Adipocyte (in vitro differentiated cells): ENCODE measurements around the gene VSX1.

Experiments used
- DNase-seq: peaks from one replicate; pipeline ENCODE4 v3.0.0-alpha.2; 2015; ENCODE audit warnings: low read depth
- H3K27me3 ChIP-seq: replicated peaks from 2 replicates; pipeline ENCODE4 v1.7.0; 2013; ENCODE audit warnings: mild to moderate bottlenecking, low read length, moderate library complexity; ENCODE audit not compliant: control insufficient read depth, insufficient read depth
- H3K36me3 ChIP-seq: 2 replicates; pipeline ENCODE4 v1.7.0; 2013; ENCODE audit warnings: low read length, mild to moderate bottlenecking, moderate library complexity; ENCODE audit not compliant: control insufficient read depth, insufficient read depth, severe bottlenecking
- H3K4me1 ChIP-seq: 2 replicates; pipeline ENCODE4 v1.7.0; 2013; ENCODE audit warnings: mild to moderate bottlenecking, low read length, moderate library complexity; ENCODE audit not compliant: control insufficient read depth, insufficient read depth
- H3K4me3 ChIP-seq: 2 replicates; pipeline ENCODE4 v1.7.0; 2013; ENCODE audit warnings: mild to moderate bottlenecking, low read length, moderate library complexity
- H3K9ac ChIP-seq: 2 replicates; pipeline ENCODE4 v1.7.0; 2013; ENCODE audit warnings: mild to moderate bottlenecking, low read length, moderate library complexity
- H3K9me3 ChIP-seq: 2 replicates; pipeline ENCODE4 v1.7.0; 2013; ENCODE audit warnings: mild to moderate bottlenecking, low read length, moderate library complexity; ENCODE audit not compliant: control insufficient read depth

VSX1 gene

GRCh38 chr20:25116739-25117458 lies 35.0 kb upstream of the VSX1 start:
- H3K9me3 ChIP-seq = no peaks in the 10 kb centered on the region
- H3K27me3 ChIP-seq = peaks cover 55% of the 10 kb centered on the region
- no peaks in the 10 kb centered on the region for H3K4me1 ChIP-seq
- H3K4me3 ChIP-seq = no peak overlapping the region
- H3K36me3 ChIP-seq = no peaks in the 10 kb centered on the region
- H3K9ac ChIP-seq = no peak overlapping the region
- no peak for DNase-seq

GRCh38 chr20:25103526-25103925 lies 21.6 kb upstream of the VSX1 start:
- Histone ChIP-seq H3K9me3 (no peaks in the 10 kb centered on the region), H3K36me3 (no peaks in the 10 kb centered on the region), H3K27me3 (peaks cover 32% of the 10 kb centered on the region), H3K4me3 (no peak overlapping the region), H3K9ac (no peak overlapping the region), H3K4me1 (no peaks in the 10 kb centered on the region)
- DNase-seq = no peak

- Histone ChIP-seq H3K27me3 (peaks cover 41% of the 10 kb centered on the region), H3K4me1 (no peaks in the 10 kb centered on the region), H3K9ac (no peak overlapping the region), H3K4me3 (no peak overlapping the region), H3K9me3 (no peaks in the 10 kb centered on the region), H3K36me3 (no peaks in the 10 kb centered on the region)
- no peak for DNase-seq
Observed at GRCh38 chr20:25100914-25101313, 19.0 kb upstream of the VSX1 start.

- Histone ChIP-seq H3K27me3 (peaks cover 40% of the 10 kb centered on the region), H3K9ac (no peak overlapping the region), H3K4me3 (no peak overlapping the region), H3K4me1 (no peaks in the 10 kb centered on the region), H3K9me3 (no peaks in the 10 kb centered on the region), H3K36me3 (no peaks in the 10 kb centered on the region)
- DNase-seq = no peak
Observed at GRCh38 chr20:25099601-25100140, 17.7 kb upstream of the VSX1 start.

GRCh38 chr20:25097498-25097897 lies 15.6 kb upstream of the VSX1 start:
- Histone ChIP-seq H3K27me3 (peaks cover 20% of the 10 kb centered on the region), H3K9me3 (no peaks in the 10 kb centered on the region), H3K4me3 (no peak overlapping the region), H3K4me1 (no peaks in the 10 kb centered on the region), H3K36me3 (no peaks in the 10 kb centered on the region), H3K9ac (no peak overlapping the region)
- no peak for DNase-seq

- H3K27me3 ChIP-seq = peaks cover 65% of the 10 kb centered on the region
- no peaks in the 10 kb centered on the region for H3K9me3 ChIP-seq
- no peaks in the 10 kb centered on the region for H3K36me3 ChIP-seq
- no peak overlapping the region for H3K9ac ChIP-seq
- DNase-seq = no peak
- H3K4me3 ChIP-seq = no peak overlapping the region
- H3K4me1 ChIP-seq = no peaks in the 10 kb centered on the region
Observed at GRCh38 chr20:25090492-25091429, 8.8 kb upstream of the VSX1 start.

GRCh38 chr20:25089662-25090061 lies 7.7 kb upstream of the VSX1 start:
- Histone ChIP-seq H3K4me1 (no peaks in the 10 kb centered on the region), H3K9ac (no peak overlapping the region), H3K27me3 (peaks cover 69% of the 10 kb centered on the region), H3K36me3 (no peaks in the 10 kb centered on the region), H3K4me3 (no peak overlapping the region), H3K9me3 (no peaks in the 10 kb centered on the region)
- DNase-seq = no peak

GRCh38 chr20:25089096-25089495 lies 7.2 kb upstream of the VSX1 start:
- no peak for DNase-seq
- H3K4me1 ChIP-seq = peaks cover 3% of the 10 kb centered on the region
- H3K4me3 ChIP-seq = no peak overlapping the region
- no peaks in the 10 kb centered on the region for H3K36me3 ChIP-seq
- peaks cover 74% of the 10 kb centered on the region for H3K27me3 ChIP-seq
- H3K9ac ChIP-seq = no peak overlapping the region
- H3K9me3 ChIP-seq = no peaks in the 10 kb centered on the region

GRCh38 chr20:25088267-25088666 lies 6.3 kb upstream of the VSX1 start:
- DNase-seq = no peak
- Histone ChIP-seq H3K9me3 (no peaks in the 10 kb centered on the region), H3K4me1 (peaks cover 6% of the 10 kb centered on the region), H3K4me3 (no peak overlapping the region), H3K9ac (no peak overlapping the region), H3K27me3 (peaks cover 82% of the 10 kb centered on the region), H3K36me3 (no peaks in the 10 kb centered on the region)

- no peaks in the 10 kb centered on the region for H3K36me3 ChIP-seq
- peaks cover 91% of the 10 kb centered on the region for H3K27me3 ChIP-seq
- H3K4me1 ChIP-seq = peaks cover 8% of the 10 kb centered on the region
- no peak for DNase-seq
- H3K9me3 ChIP-seq = no peaks in the 10 kb centered on the region
- H3K9ac ChIP-seq = no peak overlapping the region
- H3K4me3 ChIP-seq = no peak overlapping the region
Observed at GRCh38 chr20:25087186-25087929, 5.4 kb upstream of the VSX1 start.
